Measurements from ENCODE around the gene ANGPTL3. TPM values are rescaled to one million over a fixed set of nuclear protein-coding genes. Genes with fewer than 3 reads are reported as not detected.

The ANGPTL3 gene
- polyA plus RNA-seq, 1 donor (not counting 4 experiments of a cell fraction or from before 2014, with no cell fraction given), result not detected

- H3K4me2 ChIP-seq (ENCODE audit: control insufficient read depth, extremely low read depth, insufficient read depth, low read depth, low read length), result no peak overlapping the region
- H3K9me1 ChIP-seq (ENCODE audit: control insufficient read depth, extremely low read depth, insufficient read depth, low read length), result no peaks in the 10 kb centered on the region
- H2AFZ ChIP-seq (ENCODE audit: control insufficient read depth, low read length), result no peak overlapping the region
- no peak for FAIRE-seq
- dilution Hi-C loops (cut with MboI; ENCODE audit: extremely low pct_ligation_motif_present, low sequenced_read_pairs), result no loop called here
- no peaks in the 10 kb centered on the region for H3K36me3 ChIP-seq (ENCODE audit: control insufficient read depth in 2 of 2, extremely low read depth in 1 of 2, insufficient read depth in 2 of 2, low read length in 2 of 2)
- no peak overlapping the region for H3K27ac ChIP-seq (ENCODE audit: control insufficient read depth, insufficient read depth, low read length)
- TF ChIP-seq CTCF (optimal IDR thresholded peaks at IDR 0.05 in 1 of 3, IDR thresholded peaks at IDR 0.05 in 1 of 3, conservative IDR thresholded peaks at IDR 0.05 in 1 of 3; ENCODE audit: extremely low read depth in 1 of 3, insufficient read depth in 2 of 3, low read length in 3 of 3) (no peak), EZH2 (IDR thresholded peaks at IDR 0.05; ENCODE audit: low read length) (no peak)
- no peaks in the 10 kb centered on the region for H3K4me1 ChIP-seq (ENCODE audit: control insufficient read depth, extremely low read depth, insufficient read depth, low read length)
- H3K9me3 ChIP-seq (ENCODE audit: control insufficient read depth, low read depth, low read length), result no peaks in the 10 kb centered on the region
- no peaks in the 10 kb centered on the region for H3K79me2 ChIP-seq (ENCODE audit: control insufficient read depth, insufficient read depth, low read length)
- no peaks in the 10 kb centered on the region for H4K20me1 ChIP-seq (ENCODE audit: control insufficient read depth, extremely low read depth, insufficient read depth, low read length)
- DNase-seq (ENCODE audit: low read depth, low spot score), result no peak
- H3K27me3 ChIP-seq (ENCODE audit: control insufficient read depth, extremely low read depth, insufficient read depth, low read length), result no peaks in the 10 kb centered on the region
- no peak overlapping the region for H3K9ac ChIP-seq (ENCODE audit: control insufficient read depth, extremely low read depth, insufficient read depth, low read length)
- no peak overlapping the region for H3K4me3 ChIP-seq (ENCODE audit: control insufficient read depth in 2 of 3, extremely low read depth in 1 of 3, insufficient read depth in 2 of 3, low read depth in 1 of 3, low read length in 3 of 3)
Observed at GRCh38 chr1:62590970-62591368, 6.4 kb upstream of the ANGPTL3 start.

GRCh38 chr1:62593825-62594394 lies 3.4 kb upstream of the ANGPTL3 start:
- H3K9me1 ChIP-seq (ENCODE audit: control insufficient read depth, extremely low read depth, insufficient read depth, low read length), result no peaks in the 10 kb centered on the region
- no peak for DNase-seq (ENCODE audit: low read depth, low spot score)
- H3K9ac ChIP-seq (ENCODE audit: control insufficient read depth, extremely low read depth, insufficient read depth, low read length), result no peak overlapping the region
- no peaks in the 10 kb centered on the region for H3K79me2 ChIP-seq (ENCODE audit: control insufficient read depth, insufficient read depth, low read length)
- no peaks in the 10 kb centered on the region for H3K36me3 ChIP-seq (ENCODE audit: control insufficient read depth in 2 of 2, extremely low read depth in 1 of 2, insufficient read depth in 2 of 2, low read length in 2 of 2)
- H4K20me1 ChIP-seq (ENCODE audit: control insufficient read depth, extremely low read depth, insufficient read depth, low read length), result no peaks in the 10 kb centered on the region
- H2AFZ ChIP-seq (ENCODE audit: control insufficient read depth, low read length), result no peak overlapping the region
- dilution Hi-C loops (cut with MboI; ENCODE audit: extremely low pct_ligation_motif_present, low sequenced_read_pairs), result no loop called here
- H3K4me1 ChIP-seq (ENCODE audit: control insufficient read depth, extremely low read depth, insufficient read depth, low read length), result no peaks in the 10 kb centered on the region
- no peak for TF ChIP-seq EZH2 (IDR thresholded peaks at IDR 0.05; ENCODE audit: low read length)
- H3K9me3 ChIP-seq (ENCODE audit: control insufficient read depth, low read depth, low read length), result no peaks in the 10 kb centered on the region
- H3K4me2 ChIP-seq (ENCODE audit: control insufficient read depth, extremely low read depth, insufficient read depth, low read depth, low read length), result no peak overlapping the region
- H3K27me3 ChIP-seq (ENCODE audit: control insufficient read depth, extremely low read depth, insufficient read depth, low read length), result no peaks in the 10 kb centered on the region
- no peak overlapping the region for H3K4me3 ChIP-seq (ENCODE audit: control insufficient read depth in 2 of 3, extremely low read depth in 1 of 3, insufficient read depth in 2 of 3, low read depth in 1 of 3, low read length in 3 of 3)
- H3K27ac ChIP-seq (ENCODE audit: control insufficient read depth, insufficient read depth, low read length), result no peak overlapping the region
- FAIRE-seq, result no peak

- FAIRE-seq, result no peak
- Histone ChIP-seq H3K4me1 (ENCODE audit: control insufficient read depth, extremely low read depth, insufficient read depth, low read length) (no peaks in the 10 kb centered on the region), H3K9me3 (ENCODE audit: control insufficient read depth, low read depth, low read length) (no peaks in the 10 kb centered on the region), H3K36me3 (ENCODE audit: control insufficient read depth in 2 of 2, extremely low read depth in 1 of 2, insufficient read depth in 2 of 2, low read length in 2 of 2) (no peaks in the 10 kb centered on the region), H3K9me1 (ENCODE audit: control insufficient read depth, extremely low read depth, insufficient read depth, low read length) (no peaks in the 10 kb centered on the region), H3K27me3 (ENCODE audit: control insufficient read depth, extremely low read depth, insufficient read depth, low read length) (no peaks in the 10 kb centered on the region), H3K9ac (ENCODE audit: control insufficient read depth, extremely low read depth, insufficient read depth, low read length) (no peak overlapping the region), H3K4me3 (ENCODE audit: control insufficient read depth in 2 of 3, extremely low read depth in 1 of 3, insufficient read depth in 2 of 3, low read depth in 1 of 3, low read length in 3 of 3) (no peak overlapping the region), H3K4me2 (ENCODE audit: control insufficient read depth, extremely low read depth, insufficient read depth, low read depth, low read length) (no peak overlapping the region), H4K20me1 (ENCODE audit: control insufficient read depth, extremely low read depth, insufficient read depth, low read length) (no peaks in the 10 kb centered on the region), H3K27ac (ENCODE audit: control insufficient read depth, insufficient read depth, low read length) (no peak overlapping the region), H3K79me2 (ENCODE audit: control insufficient read depth, insufficient read depth, low read length) (no peaks in the 10 kb centered on the region), H2AFZ (ENCODE audit: control insufficient read depth, low read length) (no peak overlapping the region)
- DNase-seq (ENCODE audit: low read depth, low spot score), result no peak
- TF ChIP-seq EZH2 (IDR thresholded peaks at IDR 0.05; ENCODE audit: low read length) (no peak), CTCF (optimal IDR thresholded peaks at IDR 0.05 in 1 of 3, IDR thresholded peaks at IDR 0.05 in 1 of 3, conservative IDR thresholded peaks at IDR 0.05 in 1 of 3; ENCODE audit: extremely low read depth in 1 of 3, insufficient read depth in 2 of 3, low read length in 3 of 3) (no peak)
- dilution Hi-C loops (cut with MboI; ENCODE audit: extremely low pct_ligation_motif_present, low sequenced_read_pairs), result no loop called here
Observed at GRCh38 chr1:62595647-62596046, 1.7 kb upstream of the ANGPTL3 start.
